ENCODE data around the gene TCERG1L.

The TCERG1L gene

DNA sequence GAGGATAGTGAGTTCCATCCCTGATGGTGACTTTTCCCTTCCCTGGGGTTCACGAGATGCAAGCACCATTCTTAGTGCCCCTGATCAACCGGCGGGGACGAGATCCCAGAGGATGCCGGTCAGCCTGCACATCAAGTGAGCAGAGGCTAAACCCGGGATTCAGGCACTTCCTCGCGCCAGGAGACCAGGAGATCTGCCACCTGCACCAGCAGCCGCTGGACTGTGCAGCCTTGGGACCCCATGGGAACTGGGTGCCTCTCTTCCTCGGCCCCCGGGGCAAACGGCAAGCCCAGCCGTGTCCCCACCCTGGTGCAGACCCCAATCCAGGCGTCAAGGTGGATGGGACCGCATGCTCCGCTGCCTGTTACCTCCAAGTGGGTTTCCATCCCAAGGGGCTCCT is 88.5 kb downstream of the TCERG1L start:
- Histone ChIP-seq H3K4me3 (ENCODE audit: insufficient read depth, low read length, poor library complexity, severe bottlenecking) (no peak overlapping the region), H3K36me3 (ENCODE audit: low read length) (no peaks in the 10 kb centered on the region)

GRCh38 chr10:131221632-131222277 is 89.8 kb downstream of the TCERG1L start:
- Histone ChIP-seq H3K9me2 (replicated peaks; ENCODE audit: insufficient read depth, low read length) (no peaks in the 10 kb centered on the region), H4K20me1 (ENCODE audit: low read depth, low read length) (no peaks in the 10 kb centered on the region), H3K4me3 (ENCODE audit: insufficient read depth, low read length, poor library complexity, severe bottlenecking) (no peak overlapping the region), H3F3A (ENCODE audit: insufficient read depth) (no peaks in the 10 kb centered on the region), H3K9me3 (ENCODE audit: insufficient read depth, low read length) (no peaks in the 10 kb centered on the region), H3K9ac (ENCODE audit: low read length) (no peak overlapping the region), H3K36me3 (ENCODE audit: low read length) (no peaks in the 10 kb centered on the region), H3K27ac (ENCODE audit: low read depth, low read length) (no peak overlapping the region), H3K79me2 (ENCODE audit: insufficient read depth, low read length) (no peaks in the 10 kb centered on the region), H3K27me3 (ENCODE audit: low read length) (no peaks in the 10 kb centered on the region), H2AFZ (ENCODE audit: low read depth, low read length, severe bottlenecking) (no peak overlapping the region), H3K4me2 (ENCODE audit: low read depth, low read length, poor library complexity, severe bottlenecking) (no peak overlapping the region)
- TF ChIP-seq EZH2phosphoT487 (conservative IDR thresholded peaks at IDR 0.05; ENCODE audit: low read length): no peak
- TF ChIP-seq, protein P1, sequence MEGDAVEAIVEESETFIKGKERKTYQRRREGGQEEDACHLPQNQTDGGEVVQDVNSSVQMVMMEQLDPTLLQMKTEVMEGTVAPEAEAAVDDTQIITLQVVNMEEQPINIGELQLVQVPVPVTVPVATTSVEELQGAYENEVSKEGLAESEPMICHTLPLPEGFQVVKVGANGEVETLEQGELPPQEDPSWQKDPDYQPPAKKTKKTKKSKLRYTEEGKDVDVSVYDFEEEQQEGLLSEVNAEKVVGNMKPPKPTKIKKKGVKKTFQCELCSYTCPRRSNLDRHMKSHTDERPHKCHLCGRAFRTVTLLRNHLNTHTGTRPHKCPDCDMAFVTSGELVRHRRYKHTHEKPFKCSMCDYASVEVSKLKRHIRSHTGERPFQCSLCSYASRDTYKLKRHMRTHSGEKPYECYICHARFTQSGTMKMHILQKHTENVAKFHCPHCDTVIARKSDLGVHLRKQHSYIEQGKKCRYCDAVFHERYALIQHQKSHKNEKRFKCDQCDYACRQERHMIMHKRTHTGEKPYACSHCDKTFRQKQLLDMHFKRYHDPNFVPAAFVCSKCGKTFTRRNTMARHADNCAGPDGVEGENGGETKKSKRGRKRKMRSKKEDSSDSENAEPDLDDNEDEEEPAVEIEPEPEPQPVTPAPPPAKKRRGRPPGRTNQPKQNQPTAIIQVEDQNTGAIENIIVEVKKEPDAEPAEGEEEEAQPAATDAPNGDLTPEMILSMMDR (IDR thresholded peaks at IDR 0.05; ENCODE audit: insufficient read depth, low read length, poor library complexity, severe bottlenecking): no peak

More for the DNA sequence above, 88.5 kb downstream of the TCERG1L start:
- Histone ChIP-seq H3K27me3 (ENCODE audit: low read length) (no peaks in the 10 kb centered on the region), H3K4me2 (ENCODE audit: low read depth, low read length, poor library complexity, severe bottlenecking) (no peak overlapping the region), H3K27ac (ENCODE audit: low read depth, low read length) (no peak overlapping the region), H3F3A (ENCODE audit: insufficient read depth) (no peaks in the 10 kb centered on the region), H3K9me2 (replicated peaks; ENCODE audit: insufficient read depth, low read length) (no peaks in the 10 kb centered on the region), H2AFZ (ENCODE audit: low read depth, low read length, severe bottlenecking) (no peak overlapping the region), H3K9me3 (ENCODE audit: insufficient read depth, low read length) (no peaks in the 10 kb centered on the region), H4K20me1 (ENCODE audit: low read depth, low read length) (no peaks in the 10 kb centered on the region), H3K79me2 (ENCODE audit: insufficient read depth, low read length) (no peaks in the 10 kb centered on the region), H3K9ac (ENCODE audit: low read length) (no peak overlapping the region)
- no peak for TF ChIP-seq EZH2phosphoT487 (conservative IDR thresholded peaks at IDR 0.05; ENCODE audit: low read length)
- TF ChIP-seq, protein P1 (IDR thresholded peaks at IDR 0.05; ENCODE audit: insufficient read depth, low read length, poor library complexity, severe bottlenecking): no peak

- no peaks in the 10 kb centered on the region for H3K9me2 ChIP-seq (replicated peaks; ENCODE audit: insufficient read depth, low read length)
- no peaks in the 10 kb centered on the region for H3K79me2 ChIP-seq (ENCODE audit: insufficient read depth, low read length)
- no peak overlapping the region for H3K9ac ChIP-seq (ENCODE audit: low read length)
- no peak overlapping the region for H3K4me3 ChIP-seq (ENCODE audit: insufficient read depth, low read length, poor library complexity, severe bottlenecking)
- no peaks in the 10 kb centered on the region for H3K9me3 ChIP-seq (ENCODE audit: insufficient read depth, low read length)
- no peak overlapping the region for H3K4me2 ChIP-seq (ENCODE audit: low read depth, low read length, poor library complexity, severe bottlenecking)
- no peaks in the 10 kb centered on the region for H4K20me1 ChIP-seq (ENCODE audit: low read depth, low read length)
- TF ChIP-seq, protein P1 (IDR thresholded peaks at IDR 0.05; ENCODE audit: insufficient read depth, low read length, poor library complexity, severe bottlenecking): no peak
- TF ChIP-seq EZH2phosphoT487 (conservative IDR thresholded peaks at IDR 0.05; ENCODE audit: low read length): no peak
- H3K27me3 ChIP-seq (ENCODE audit: low read length): no peaks in the 10 kb centered on the region
- H3F3A ChIP-seq (ENCODE audit: insufficient read depth): no peaks in the 10 kb centered on the region
- no peak overlapping the region for H3K27ac ChIP-seq (ENCODE audit: low read depth, low read length)
- H3K36me3 ChIP-seq (ENCODE audit: low read length): no peaks in the 10 kb centered on the region
- no peak overlapping the region for H2AFZ ChIP-seq (ENCODE audit: low read depth, low read length, severe bottlenecking)
These were observed 90.8 kb downstream of the TCERG1L start for GRCh38 chr10:131220601-131221171.

Measured in SU-DHL-6 (cell line).